HEK293T (cell line): ENCODE data around the gene CAMK2B.

ENCODE experiments used
- ELF4 ChIP-seq: fragments of 450-650 bp; IDR thresholded peaks from 2 replicates; pipeline ENCODE4 v1.6.1; 2017; ENCODE audit warnings: antibody characterized with exemption
- FOXA1 ChIP-seq: fragments of 450-650 bp; IDR thresholded peaks from 2 replicates; pipeline ENCODE4 v1.6.1; 2016; ENCODE audit warnings: mild to moderate bottlenecking
- SP1 ChIP-seq: fragments of 450-650 bp; IDR thresholded peaks from 2 replicates; pipeline ENCODE4 v1.6.1; 2017
- SUZ12 ChIP-seq: fragments of 450-650 bp; IDR thresholded peaks from 2 replicates; pipeline ENCODE4 v1.6.1; 2016; ENCODE audit warnings: mild to moderate bottlenecking
- ZNF384 ChIP-seq: fragments of 450-650 bp; IDR thresholded peaks from 2 replicates; pipeline ENCODE4 v1.6.1; 2016

DNA sequence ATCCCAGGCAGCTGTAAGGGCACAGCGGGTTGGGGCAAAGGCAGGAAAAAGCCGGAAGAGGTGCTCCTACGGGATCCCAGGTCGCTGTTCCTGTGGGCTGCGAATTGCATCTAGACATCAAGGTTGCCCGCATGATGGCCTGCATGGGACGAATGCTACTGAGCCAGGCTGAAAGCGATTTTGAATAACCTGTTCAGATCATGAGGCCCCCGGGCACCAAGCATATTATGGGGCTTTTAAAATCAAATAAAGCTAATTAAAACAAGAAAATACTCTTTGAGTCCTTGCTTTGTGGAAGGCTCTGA is 37.1 kb downstream of the CAMK2B start:
- TF ChIP-seq SP1 (no peak), ELF4 (no peak), SUZ12 (no peak), ZNF384 (no peak), FOXA1 (no peak)
